Activated naive CD4-positive, alpha-beta T cell treated with anti-CD3 and anti-CD28 coated beads, Interleukin-2, amount 10 ng/mL, durations not matched to agents 7 days and 5 days (primary cell): Measurements from ENCODE around the gene METTL5.
"Not testable (repeated sequence)": the region's sequence is repeated elsewhere in the genome, so short reads cannot be mapped to it uniquely, and the experiment has no call there.

Experiments
- CTCF ChIA-PET: fragments of 350-600 bp; sonication (Branson Sonifier 250); formaldehyde crosslinking; loops from one replicate; lab custom pipeline; 2021; ENCODE audit warnings: antibody characterized with exemption; lab: Charles Lee
- DNase-seq: peaks from one replicate; pipeline ENCODE4 v3.0.0-alpha.2; 2020
- H3K27ac Mint-ChIP-seq: one replicate; pipeline ENCODE4 v1.8.0; 2021; ENCODE audit warnings: mild to moderate bottlenecking, moderate library complexity, mixed read lengths
- H3K27me3 Mint-ChIP-seq: one replicate; pipeline ENCODE4 v1.8.0; 2021; ENCODE audit warnings: mild to moderate bottlenecking, mixed read lengths
- H3K36me3 Mint-ChIP-seq: one replicate; pipeline ENCODE4 v1.8.0; 2021; ENCODE audit warnings: mixed read lengths
- H3K4me1 Mint-ChIP-seq: one replicate; pipeline ENCODE4 v1.8.0; 2021; ENCODE audit warnings: mixed read lengths
- H3K4me3 Mint-ChIP-seq: one replicate; pipeline ENCODE4 v1.8.0; 2021; ENCODE audit warnings: mild to moderate bottlenecking, moderate library complexity, mixed read lengths
- H3K9me3 Mint-ChIP-seq: one replicate; pipeline ENCODE4 v1.8.0; 2021; ENCODE audit warnings: mixed read lengths

Gene METTL5

DNA sequence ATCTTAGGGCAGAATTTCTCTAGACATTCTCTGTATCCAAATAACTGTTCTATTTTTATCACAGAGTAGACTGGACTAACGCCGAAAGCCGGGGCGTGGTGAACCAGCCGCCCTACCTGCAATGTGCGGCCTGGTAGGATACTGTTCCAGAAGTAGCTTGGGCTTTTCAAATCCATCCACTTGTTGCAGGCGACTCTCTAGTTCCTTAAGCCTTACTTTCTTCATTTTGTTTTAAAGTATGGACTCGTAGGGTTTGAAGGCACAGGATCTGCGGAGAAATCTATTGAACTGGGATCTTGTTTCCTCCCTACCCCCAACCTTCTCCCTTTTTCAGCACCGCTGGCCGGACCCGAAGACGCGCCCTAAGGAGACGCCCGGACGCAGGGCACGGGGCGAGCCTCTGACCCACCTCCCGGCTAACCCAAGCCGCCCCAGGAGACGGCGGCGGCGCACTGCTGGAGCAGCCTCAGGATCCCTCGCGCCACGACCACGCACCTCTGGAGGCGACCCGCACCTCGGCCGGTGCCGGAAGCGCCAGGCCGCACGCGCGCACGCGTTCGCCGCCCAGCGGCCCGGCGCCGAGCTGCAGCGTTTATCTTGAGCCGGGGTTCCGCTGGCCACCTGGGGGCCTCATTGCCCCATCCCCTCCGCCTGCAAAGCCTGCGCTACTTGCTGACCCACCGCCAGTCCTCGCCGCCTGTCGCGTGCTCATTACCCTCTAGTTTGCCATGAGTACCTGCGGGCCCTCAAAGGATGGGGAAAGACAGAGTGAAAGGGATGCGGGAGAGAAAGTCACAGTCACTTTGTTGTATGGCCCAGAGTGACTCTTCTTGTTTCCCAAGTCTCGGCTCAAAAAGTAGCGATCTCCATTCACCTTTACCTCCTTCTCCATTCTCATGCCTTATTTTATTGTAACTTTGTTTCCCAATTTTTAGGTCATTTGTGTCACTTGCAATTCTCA, at the start of gene METTL5:
Gene METTL5, minus strand, starts transcription at position 533 of the 961 bp plus-strand sequence. Its CDS starts 308 bp downstream, at position 225.
- CTCF ChIA-PET: interaction anchor here (0.7 to 2.4 kb wide), 7 partner anchors 9 to 123 kb away, joined by 3 to 10 read pairs (median 5); partner anchors contain the start of gene SSB
- peak; percentile 82 for DNase-seq
- no peaks in the 10 kb centered on the region for H3K9me3 Mint-ChIP-seq
- peaks cover 62% of the 10 kb centered on the region for H3K4me1 Mint-ChIP-seq
- H3K36me3 Mint-ChIP-seq: peaks cover 24% of the 10 kb centered on the region
- no peaks in the 10 kb centered on the region for H3K27me3 Mint-ChIP-seq
- peak within 1 kb of the TSS; percentile 86 for H3K27ac Mint-ChIP-seq
- H3K4me3 Mint-ChIP-seq: peak within 1 kb of the TSS; percentile 82

DNA sequence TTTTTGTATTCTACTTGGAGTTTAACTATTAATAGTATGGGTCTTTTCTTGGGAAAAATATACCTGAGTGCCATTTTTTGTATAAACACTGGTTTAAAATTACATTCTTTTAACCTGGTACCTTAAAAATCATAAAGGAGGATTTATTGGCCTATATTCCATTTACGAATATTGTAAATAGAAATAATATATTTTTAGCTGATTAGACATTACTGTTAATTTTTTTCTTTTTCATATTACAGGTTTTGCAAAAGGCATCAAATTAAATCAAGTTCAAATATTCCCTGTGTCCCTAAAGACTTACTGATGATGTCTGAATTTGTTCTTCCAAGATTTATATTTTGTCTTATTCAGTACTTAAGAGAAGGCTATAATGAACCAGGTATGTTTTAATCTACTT, 47.3 kb upstream of the METTL5 start:
- Mint-ChIP-seq H3K9me3 (no peaks in the 10 kb centered on the region), H3K4me1 (no peaks in the 10 kb centered on the region), H3K4me3 (no peak overlapping the region), H3K27ac (no peak overlapping the region), H3K36me3 (peaks cover 3% of the 10 kb centered on the region), H3K27me3 (no peaks in the 10 kb centered on the region)
- no peak for DNase-seq
- CTCF ChIA-PET: no interaction called here

GRCh38 chr2:169871369-169871768, 46.7 kb upstream of the METTL5 start:
- CTCF ChIA-PET, H3K27ac Mint-ChIP-seq, H3K4me1 Mint-ChIP-seq, H3K9me3 Mint-ChIP-seq, H3K27me3 Mint-ChIP-seq, H3K36me3 Mint-ChIP-seq, H3K4me3 Mint-ChIP-seq, DNase-seq: not testable (repeated sequence)

DNA sequence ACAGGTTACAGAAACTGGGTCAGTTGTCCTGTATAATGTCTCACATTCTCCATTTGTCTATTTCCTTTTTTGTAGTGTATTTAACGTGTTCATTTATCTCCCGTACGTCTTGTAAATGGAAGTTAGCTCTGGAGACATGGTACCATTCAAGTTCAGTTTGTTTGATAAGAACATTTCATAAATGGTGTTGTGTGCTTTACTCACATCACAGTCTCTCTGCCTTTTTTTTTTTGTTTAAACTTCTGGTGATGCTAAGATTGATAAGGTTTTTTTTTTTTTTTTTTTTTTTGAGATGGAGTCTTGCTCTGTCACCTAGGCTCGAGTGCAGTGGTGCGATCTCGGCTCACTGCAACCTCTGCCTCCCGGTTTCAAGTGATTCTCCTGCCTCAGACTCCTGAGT, 44.2 kb upstream of the METTL5 start:
- no peak for DNase-seq
- H3K4me3 Mint-ChIP-seq: no peak overlapping the region
- H3K9me3 Mint-ChIP-seq: no peaks in the 10 kb centered on the region
- H3K27ac Mint-ChIP-seq: no peak overlapping the region
- CTCF ChIA-PET: no interaction called here
- no peaks in the 10 kb centered on the region for H3K27me3 Mint-ChIP-seq
- H3K36me3 Mint-ChIP-seq: no peaks in the 10 kb centered on the region
- no peaks in the 10 kb centered on the region for H3K4me1 Mint-ChIP-seq

DNA sequence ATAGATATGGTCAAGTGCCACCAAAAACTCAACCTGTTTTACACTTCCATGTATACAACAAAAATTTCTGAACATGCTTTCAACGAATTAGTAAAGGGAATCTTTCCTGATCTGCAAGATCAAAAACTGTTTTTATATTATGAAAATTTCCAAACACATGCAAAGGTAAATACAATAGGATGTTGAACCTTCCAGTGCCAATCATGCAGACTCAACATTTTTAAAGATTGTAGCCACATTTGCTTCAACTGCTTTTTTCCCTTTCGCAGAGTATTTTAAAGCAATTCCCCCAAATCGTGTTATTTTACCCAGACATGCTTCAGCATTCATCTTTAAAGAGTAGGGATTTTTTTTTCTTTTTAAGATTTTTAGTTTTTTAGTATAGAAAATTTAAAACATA, 42.9 kb upstream of the METTL5 start:
- no peaks in the 10 kb centered on the region for H3K9me3 Mint-ChIP-seq
- H3K4me1 Mint-ChIP-seq: no peaks in the 10 kb centered on the region
- DNase-seq: no peak
- CTCF ChIA-PET: interaction anchor here (0.6 kb wide), 1 partner anchor 1750 kb away, joined by 3 read pairs; no protein-coding TSS in a partner anchor
- no peak overlapping the region for H3K4me3 Mint-ChIP-seq
- H3K36me3 Mint-ChIP-seq: no peaks in the 10 kb centered on the region
- H3K27ac Mint-ChIP-seq: no peak overlapping the region
- H3K27me3 Mint-ChIP-seq: no peaks in the 10 kb centered on the region

- H3K4me1 Mint-ChIP-seq, CTCF ChIA-PET, H3K4me3 Mint-ChIP-seq, H3K27me3 Mint-ChIP-seq, DNase-seq, H3K9me3 Mint-ChIP-seq, H3K36me3 Mint-ChIP-seq, H3K27ac Mint-ChIP-seq: not testable (repeated sequence)
Observed at GRCh38 chr2:169866230-169866629, 41.5 kb upstream of the METTL5 start.

GRCh38 chr2:169865492-169865891, 40.8 kb upstream of the METTL5 start:
- H3K4me3 Mint-ChIP-seq: no peak overlapping the region
- no peaks in the 10 kb centered on the region for H3K4me1 Mint-ChIP-seq
- no peak overlapping the region for H3K27ac Mint-ChIP-seq
- DNase-seq: no peak
- CTCF ChIA-PET: no interaction called here
- H3K9me3 Mint-ChIP-seq: no peaks in the 10 kb centered on the region
- H3K27me3 Mint-ChIP-seq: no peaks in the 10 kb centered on the region
- peaks cover 3% of the 10 kb centered on the region for H3K36me3 Mint-ChIP-seq

DNA sequence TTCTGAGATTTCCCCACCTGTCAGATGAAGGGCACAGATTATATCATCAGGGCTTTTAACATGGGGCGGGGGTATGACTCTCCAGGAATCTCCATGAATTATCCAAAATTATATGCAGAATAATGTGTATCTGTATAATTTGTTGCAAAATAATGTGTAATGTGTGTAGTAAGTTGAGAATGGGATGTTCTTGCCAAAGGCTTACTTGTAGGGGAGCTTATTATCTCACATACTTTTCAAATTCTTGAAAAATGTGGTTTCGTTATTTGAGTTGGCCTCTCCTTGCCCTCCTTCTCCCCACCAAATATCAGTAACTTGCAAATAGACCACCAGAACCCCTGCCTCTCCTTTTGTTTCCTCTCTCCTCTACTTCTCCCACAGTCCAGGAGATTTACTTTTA, 38.1 kb upstream of the METTL5 start:
- Mint-ChIP-seq H3K4me3 (no peak overlapping the region), H3K27me3 (no peaks in the 10 kb centered on the region), H3K36me3 (peaks cover 6% of the 10 kb centered on the region), H3K4me1 (no peaks in the 10 kb centered on the region), H3K27ac (no peak overlapping the region), H3K9me3 (no peaks in the 10 kb centered on the region)
- no peak for DNase-seq
- CTCF ChIA-PET: no interaction called here

- CTCF ChIA-PET: no interaction called here
- H3K27me3 Mint-ChIP-seq: no peaks in the 10 kb centered on the region
- H3K4me3 Mint-ChIP-seq: no peak overlapping the region
- no peak for DNase-seq
- H3K36me3 Mint-ChIP-seq: peaks cover 6% of the 10 kb centered on the region
- peaks cover 2% of the 10 kb centered on the region for H3K9me3 Mint-ChIP-seq
- H3K27ac Mint-ChIP-seq: no peak overlapping the region
- H3K4me1 Mint-ChIP-seq: no peaks in the 10 kb centered on the region
Observed at GRCh38 chr2:169860149-169860548, 35.4 kb upstream of the METTL5 start.

DNA sequence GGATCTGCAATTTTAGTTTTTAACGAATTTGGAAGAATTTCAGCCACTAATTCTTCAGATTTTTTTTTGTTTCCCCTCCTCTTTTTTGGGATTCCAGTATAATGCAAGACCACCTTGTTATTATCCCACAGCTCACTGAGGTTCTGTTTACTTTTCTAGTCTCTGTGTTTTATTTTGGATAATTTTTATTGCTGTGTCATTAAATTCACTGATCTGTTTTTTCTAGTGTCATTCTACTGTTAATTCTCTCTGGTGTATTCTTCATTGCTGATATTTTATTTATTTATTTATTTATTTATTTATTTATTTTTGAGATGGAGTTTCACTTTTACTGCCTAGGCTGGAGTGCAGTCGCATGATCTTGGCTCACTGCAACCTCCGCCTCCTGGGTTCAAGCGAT, 34.7 kb upstream of the METTL5 start:
- Mint-ChIP-seq H3K27me3 (no peaks in the 10 kb centered on the region), H3K9me3 (peaks cover 2% of the 10 kb centered on the region), H3K27ac (no peak overlapping the region), H3K4me3 (no peak overlapping the region), H3K4me1 (no peaks in the 10 kb centered on the region), H3K36me3 (peaks cover 6% of the 10 kb centered on the region)
- CTCF ChIA-PET: no interaction called here
- no peak for DNase-seq

DNA sequence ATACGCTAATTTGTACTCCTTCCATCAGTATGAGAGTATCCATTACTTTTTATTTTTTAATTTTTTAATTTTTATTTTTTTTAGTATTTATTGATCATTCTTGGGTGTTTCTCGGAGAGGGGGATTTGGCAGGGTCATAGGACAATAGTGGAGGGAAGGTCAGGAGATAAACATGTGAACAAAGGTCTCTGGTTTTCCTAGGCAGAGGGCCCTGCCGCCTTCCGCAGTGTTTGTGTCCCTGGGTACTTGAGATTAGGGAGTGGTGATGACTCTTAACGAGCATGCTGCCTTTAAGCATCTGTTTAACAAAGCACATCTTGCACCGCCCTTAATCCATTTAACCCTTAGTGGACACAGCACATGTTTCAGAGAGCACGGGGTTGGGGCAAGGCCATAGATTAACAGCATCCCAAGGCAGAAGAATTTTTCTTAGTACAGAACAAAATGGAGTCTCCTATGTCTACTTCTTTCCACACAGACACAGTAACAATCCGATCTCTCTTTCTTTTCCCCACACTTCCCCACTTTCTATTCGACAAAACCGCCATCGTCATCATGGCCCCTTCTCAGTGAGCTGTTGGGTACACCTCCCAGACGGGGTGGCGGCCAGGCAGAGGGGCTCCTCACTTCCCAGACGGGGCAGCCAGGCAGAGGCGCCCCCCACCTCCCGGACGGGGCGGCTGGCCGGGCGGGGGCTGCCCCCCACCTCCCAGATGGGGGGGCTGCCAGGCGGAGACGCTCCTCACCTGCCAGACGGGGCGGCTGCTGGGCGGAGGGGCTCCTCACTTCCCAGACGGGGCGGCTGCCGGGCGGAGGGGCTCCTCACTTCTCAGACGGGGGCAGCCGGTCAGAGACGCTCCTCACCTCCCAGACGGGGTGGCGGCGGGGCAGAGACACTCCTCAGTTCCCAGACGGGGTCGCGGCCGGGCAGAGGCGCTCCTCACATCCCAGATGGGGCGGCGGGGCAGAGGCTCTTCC, 30.9 kb upstream of the METTL5 start:
- H3K9me3 Mint-ChIP-seq, H3K27ac Mint-ChIP-seq, H3K4me1 Mint-ChIP-seq, DNase-seq, H3K27me3 Mint-ChIP-seq, H3K4me3 Mint-ChIP-seq, H3K36me3 Mint-ChIP-seq, CTCF ChIA-PET: not testable (repeated sequence)

DNA sequence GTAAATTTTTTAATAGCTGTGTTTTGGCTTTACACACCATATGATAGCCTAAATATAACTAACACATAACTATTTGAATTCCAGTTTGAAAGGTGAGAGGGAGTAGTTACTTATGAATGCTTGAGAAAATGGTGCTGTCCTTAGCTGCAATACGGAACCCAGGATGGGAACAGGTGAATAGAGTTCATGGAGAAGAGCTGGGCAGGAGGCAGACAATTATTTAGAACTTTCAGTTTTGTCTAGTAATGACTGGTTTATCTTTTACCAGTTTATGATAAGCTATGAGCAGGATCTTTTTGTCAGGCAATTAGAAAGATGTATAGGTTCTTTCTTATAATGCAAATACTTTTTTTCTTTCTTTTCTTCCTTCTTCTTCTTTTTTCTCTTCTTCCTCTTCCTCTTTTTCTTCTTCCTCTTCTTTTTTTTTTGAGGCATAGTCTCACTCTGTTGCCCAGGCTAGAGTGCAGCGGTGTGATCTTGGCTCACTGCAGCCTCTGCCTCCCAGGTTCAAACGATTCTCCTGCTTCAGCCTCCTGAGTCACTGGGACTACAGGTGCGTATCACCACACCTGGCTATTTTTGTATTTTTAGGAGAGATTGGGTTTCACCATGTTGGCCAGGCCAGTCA, 28.4 kb upstream of the METTL5 start:
- Mint-ChIP-seq H3K4me1 (peaks cover 7% of the 10 kb centered on the region), H3K27me3 (no peaks in the 10 kb centered on the region), H3K4me3 (no peak overlapping the region), H3K36me3 (peaks cover 18% of the 10 kb centered on the region), H3K9me3 (peaks cover 5% of the 10 kb centered on the region), H3K27ac (no peak overlapping the region)
- CTCF ChIA-PET: no interaction called here
- DNase-seq: no peak

- CTCF ChIA-PET: no interaction called here
Observed at GRCh38 chr2:169849710-169850109, 25.0 kb upstream of the METTL5 start.

More at GRCh38 chr2:169849710-169850109, 25.0 kb upstream of the METTL5 start:
- H3K4me3 Mint-ChIP-seq: no peak overlapping the region
- peaks cover 7% of the 10 kb centered on the region for H3K4me1 Mint-ChIP-seq
- DNase-seq: no peak
- no peaks in the 10 kb centered on the region for H3K27me3 Mint-ChIP-seq
- peaks cover 21% of the 10 kb centered on the region for H3K36me3 Mint-ChIP-seq
- H3K9me3 Mint-ChIP-seq: peaks cover 3% of the 10 kb centered on the region
- H3K27ac Mint-ChIP-seq: no peak overlapping the region
